SHP77 (cell line): ENCODE results near the gene NKAPL.

Experiments used
- DNase-seq, 2 experiments: peaks; one replicate each; lab custom pipeline; 2025; lab: John Stamatoyannopoulos, UW

The NKAPL gene

GRCh38 chr6:28258877-28259777, at the start of gene NKAPL:
TSS of gene NKAPL (plus strand) at chr6:28259297. CDS start at chr6:28259372, 75 bp downstream.
- DNase-seq, result no peak

- peak; percentile 52 to 56 for DNase-seq
Measured at GRCh38 chr6:28209753-28210535, 49.2 kb upstream of the NKAPL start.

GRCh38 chr6:28211840-28212509, 47.1 kb upstream of the NKAPL start:
- DNase-seq, result no peak

- peak; percentile 69 to 75 for DNase-seq
Measured at GRCh38 chr6:28212510-28213212, 46.4 kb upstream of the NKAPL start.

- no peak for DNase-seq
Measured at GRCh38 chr6:28213213-28213523, 45.9 kb upstream of the NKAPL start.

GRCh38 chr6:28215425-28215824, 43.7 kb upstream of the NKAPL start:
- no peak for DNase-seq

- no peak for DNase-seq
Measured at GRCh38 chr6:28217890-28218289, 41.2 kb upstream of the NKAPL start.

GRCh38 chr6:28218312-28219248, 40.5 kb upstream of the NKAPL start:
- DNase-seq, result peak; percentile 75 to 80

- DNase-seq, result no peak
Measured at GRCh38 chr6:28220257-28221133, 38.6 kb upstream of the NKAPL start.

GRCh38 chr6:28224131-28225055, 34.7 kb upstream of the NKAPL start:
- no peak for DNase-seq

- DNase-seq, result peak; percentile 83 to 91
Measured at GRCh38 chr6:28225056-28225834, 33.9 kb upstream of the NKAPL start, which contains the start of gene ZSCAN9. TSS of gene ZSCAN9 (plus strand) at chr6:28225275. CDS start at chr6:28227085, 1,810 bp downstream.

GRCh38 chr6:28226460-28226859, 32.6 kb upstream of the NKAPL start:
- DNase-seq, result no peak

- DNase-seq, result no peak
Measured at GRCh38 chr6:28232785-28233184, 26.3 kb upstream of the NKAPL start.

- no peak for DNase-seq
Measured at GRCh38 chr6:28235912-28236452, 23.1 kb upstream of the NKAPL start.

GRCh38 chr6:28239636-28240035, 19.5 kb upstream of the NKAPL start:
- no peak for DNase-seq

- no peak for DNase-seq
Measured at GRCh38 chr6:28240471-28240870, 18.6 kb upstream of the NKAPL start.

GRCh38 chr6:28243946-28244345, 15.2 kb upstream of the NKAPL start:
- DNase-seq, result no peak
